Right lobe of liver (tissue), 6 donors: ENCODE results near the gene LSMEM2. TPM values are rescaled to one million over a fixed set of nuclear protein-coding genes. Genes with fewer than 3 reads are reported as not detected.
A peak's percentile ranks its signal among the peaks of the same experiment; 100 is the strongest.
"Not testable (repeated sequence)": the region's sequence is repeated elsewhere in the genome, so short reads cannot be mapped to it uniquely, and the experiment has no call there.

ENCODE experiments used
- ATAC-seq, 4 donors: fragments of 200-7000 bp; cut with Tn5 transposase; one replicate each; pipeline ENCODE4 v1.9.1; 2020; ENCODE audit warnings: mild to moderate bottlenecking in 4 of 4, moderate library complexity in 4 of 4
- DNase-seq, 3 donors: peaks; one replicate each; pipeline ENCODE4 v3.0.0-alpha.2; 2020
- H3K27ac ChIP-seq, 3 donors: fragments of 200-600 bp; one replicate each; pipeline ENCODE4 v1.8.0; 2022
- H3K27me3 ChIP-seq, 2 donors: fragments of 200-600 bp; one replicate each; pipeline ENCODE4 v1.8.0; 2022
- H3K36me3 ChIP-seq, 4 donors: fragments of 200-600 bp; sonication (generic) in 1 of 4; one replicate each; pipeline versions ENCODE4 v1.5.1 to v1.8.0; 2017 to 2022; ENCODE audit warnings: control low read depth in 1 of 4
- H3K4me1 ChIP-seq, 4 donors: fragments of 200-600 bp; sonication (generic) in 1 of 4; one replicate each; pipeline versions ENCODE4 v1.5.1 to v1.8.0; 2017 to 2022; ENCODE audit warnings: control low read depth in 1 of 4
- H3K4me3 ChIP-seq, 3 donors: fragments of 200-600 bp; one replicate each; pipeline ENCODE4 v1.8.0; 2022
- H3K9me3 ChIP-seq, 4 donors: fragments of 200-600 bp; sonication (generic) in 1 of 4; one replicate each; pipeline versions ENCODE4 v1.5.1 to v1.8.0; 2017 to 2022; ENCODE audit warnings: control low read depth in 1 of 4
- POLR2A ChIP-seq: fragments of 450-650 bp; IDR thresholded peaks from one replicate; pipeline ENCODE4 v1.6.1; 2017; ENCODE audit warnings: antibody characterized with exemption, mild to moderate bottlenecking
- WGBS: methylation state at CpG from one replicate; pipeline ENCODE4 v1.1.6; 2018; ENCODE audit warnings: low coverage, low lambda C conversion rate; ENCODE audit not compliant: insufficient coverage; ENCODE audit errors: missing lambda C conversion rate; 5-methylcytosine and 5-hydroxymethylcytosine counted together
- intact Hi-C, 2 donors: fragments of 100-400 bp; cut with DNase I; formaldehyde crosslinking; loops; one replicate each; pipeline versions ENCODE4 v1.11.2 to v1.14.1; 2022
- total RNA-seq, 6 experiments: library from RNA; depleted of rRNA in 2 of 6; stranded (reverse); fragments of >200 nt in 2 of 6; fragmentation: NEBNext Ultra II Directional in 3 of 6; extraction: Animal tissue kit (Norgen Biotek cat#: 25700) in 3 of 6; gene quantifications; one replicate each; pipeline versions ENCODE4 v1.1.0 to v1.2.4, GENCODE V29; 2016 to 2023
- TF ChIP-seq, protein P1 (sequence below), 4 donors: fragments of 200-600 bp in 3 of 4; fragments of 450-650 bp in 1 of 4; IDR thresholded peaks; one replicate each; pipeline versions ENCODE4 v1.5.1 to v1.8.0; 2016 to 2022; ENCODE audit warnings: antibody characterized with exemption in 4 of 4, mild to moderate bottlenecking in 2 of 4
- donor health status: DM: no; HTN: yes; CAD: no.
- donor health status: DM: no; HTN: no; CAD: no.
- donor health status: DM: no; HTN: no; CAD: no.
- donor health status: DM: no; HTN: yes; CAD: no.
- donor health status: DM: no; HTN: yes; CAD: no.

Gene LSMEM2
- total RNA-seq, 6 experiments from 2014 or later: not detected

DNA sequence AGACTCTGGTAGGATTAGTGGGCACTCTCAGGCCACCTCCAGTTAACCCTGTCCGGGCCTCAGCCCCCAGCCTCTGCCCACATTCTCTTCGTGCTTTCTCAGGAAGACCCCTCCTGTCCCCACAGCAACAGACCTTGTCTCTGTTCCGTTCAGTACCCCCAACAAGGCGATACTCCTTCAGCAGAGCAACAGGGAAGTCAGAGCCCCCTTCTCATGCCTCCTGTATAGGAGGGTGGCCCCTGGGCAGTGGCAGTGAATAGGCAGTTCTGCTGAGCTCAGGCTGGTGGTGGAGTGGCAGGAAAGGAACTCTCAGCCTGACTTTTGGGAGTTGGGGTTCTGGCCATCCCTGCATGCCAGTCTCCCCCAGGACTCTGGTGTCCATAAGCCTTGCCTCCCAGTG lies 9.4 kb upstream of the LSMEM2 start:
- Histone ChIP-seq H3K36me3 (no peaks in the 10 kb centered on the region), H3K4me1 (peaks cover 0 to 41% (median 5%) of the 10 kb centered on the region in 4 donors), H3K9me3 (no peaks in the 10 kb centered on the region), H3K27ac (no peak overlapping the region), H3K27me3 (no peaks in the 10 kb centered on the region), H3K4me3 (no peak overlapping the region)
- TF ChIP-seq, protein P1, sequence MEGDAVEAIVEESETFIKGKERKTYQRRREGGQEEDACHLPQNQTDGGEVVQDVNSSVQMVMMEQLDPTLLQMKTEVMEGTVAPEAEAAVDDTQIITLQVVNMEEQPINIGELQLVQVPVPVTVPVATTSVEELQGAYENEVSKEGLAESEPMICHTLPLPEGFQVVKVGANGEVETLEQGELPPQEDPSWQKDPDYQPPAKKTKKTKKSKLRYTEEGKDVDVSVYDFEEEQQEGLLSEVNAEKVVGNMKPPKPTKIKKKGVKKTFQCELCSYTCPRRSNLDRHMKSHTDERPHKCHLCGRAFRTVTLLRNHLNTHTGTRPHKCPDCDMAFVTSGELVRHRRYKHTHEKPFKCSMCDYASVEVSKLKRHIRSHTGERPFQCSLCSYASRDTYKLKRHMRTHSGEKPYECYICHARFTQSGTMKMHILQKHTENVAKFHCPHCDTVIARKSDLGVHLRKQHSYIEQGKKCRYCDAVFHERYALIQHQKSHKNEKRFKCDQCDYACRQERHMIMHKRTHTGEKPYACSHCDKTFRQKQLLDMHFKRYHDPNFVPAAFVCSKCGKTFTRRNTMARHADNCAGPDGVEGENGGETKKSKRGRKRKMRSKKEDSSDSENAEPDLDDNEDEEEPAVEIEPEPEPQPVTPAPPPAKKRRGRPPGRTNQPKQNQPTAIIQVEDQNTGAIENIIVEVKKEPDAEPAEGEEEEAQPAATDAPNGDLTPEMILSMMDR (IDR thresholded peaks at IDR 0.05): no peak
- no peak for TF ChIP-seq POLR2A
- no peak for DNase-seq
- no peak for ATAC-seq
- no CpG with 5 or more reads among the region's 4 CpGs for WGBS
- intact Hi-C loops: loop anchor here (5.0 to 10.0 kb wide), 2 partner anchors 42 to 145 kb away; no protein-coding TSS in a partner anchor

DNA sequence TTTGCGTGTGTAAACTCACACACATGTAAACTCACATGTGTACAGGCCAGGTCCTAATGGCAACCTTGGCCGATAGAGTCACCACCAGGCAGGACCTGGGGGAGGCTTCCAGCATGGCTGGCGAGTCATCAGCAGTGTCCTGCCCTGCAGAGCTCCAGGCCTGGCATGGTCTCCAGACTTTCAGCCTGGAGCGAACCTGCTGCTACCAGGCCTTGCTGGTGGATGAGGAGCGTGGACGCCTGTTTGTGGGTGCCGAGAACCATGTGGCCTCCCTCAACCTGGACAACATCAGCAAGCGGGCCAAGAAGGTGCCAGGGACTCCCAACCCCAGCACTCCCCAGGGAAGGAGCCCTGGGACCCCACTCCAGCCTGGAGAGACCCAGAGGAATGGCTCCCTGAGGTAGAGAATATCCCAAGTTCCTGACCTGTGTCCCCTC lies 8.9 kb upstream of the LSMEM2 start:
- H3K27ac ChIP-seq: no peak overlapping the region
- H3K36me3 ChIP-seq: no peaks in the 10 kb centered on the region
- ATAC-seq (no peak), DNase-seq (no peak)
- no peak for TF ChIP-seq POLR2A
- TF ChIP-seq, protein P1 (IDR thresholded peaks at IDR 0.05): no peak
- no peak overlapping the region for H3K4me3 ChIP-seq
- no peaks in the 10 kb centered on the region for H3K27me3 ChIP-seq
- H3K4me1 ChIP-seq: peaks cover 0 to 41% (median 5%) of the 10 kb centered on the region in 4 donors
- no peaks in the 10 kb centered on the region for H3K9me3 ChIP-seq
- intact Hi-C loops: loop anchor here (5.0 to 10.0 kb wide), 3 partner anchors 43 to 145 kb away; partner anchors contain the start of gene HYAL2 (in 1 of the 2)
- no CpG with 5 or more reads among the region's 8 CpGs for WGBS

DNA sequence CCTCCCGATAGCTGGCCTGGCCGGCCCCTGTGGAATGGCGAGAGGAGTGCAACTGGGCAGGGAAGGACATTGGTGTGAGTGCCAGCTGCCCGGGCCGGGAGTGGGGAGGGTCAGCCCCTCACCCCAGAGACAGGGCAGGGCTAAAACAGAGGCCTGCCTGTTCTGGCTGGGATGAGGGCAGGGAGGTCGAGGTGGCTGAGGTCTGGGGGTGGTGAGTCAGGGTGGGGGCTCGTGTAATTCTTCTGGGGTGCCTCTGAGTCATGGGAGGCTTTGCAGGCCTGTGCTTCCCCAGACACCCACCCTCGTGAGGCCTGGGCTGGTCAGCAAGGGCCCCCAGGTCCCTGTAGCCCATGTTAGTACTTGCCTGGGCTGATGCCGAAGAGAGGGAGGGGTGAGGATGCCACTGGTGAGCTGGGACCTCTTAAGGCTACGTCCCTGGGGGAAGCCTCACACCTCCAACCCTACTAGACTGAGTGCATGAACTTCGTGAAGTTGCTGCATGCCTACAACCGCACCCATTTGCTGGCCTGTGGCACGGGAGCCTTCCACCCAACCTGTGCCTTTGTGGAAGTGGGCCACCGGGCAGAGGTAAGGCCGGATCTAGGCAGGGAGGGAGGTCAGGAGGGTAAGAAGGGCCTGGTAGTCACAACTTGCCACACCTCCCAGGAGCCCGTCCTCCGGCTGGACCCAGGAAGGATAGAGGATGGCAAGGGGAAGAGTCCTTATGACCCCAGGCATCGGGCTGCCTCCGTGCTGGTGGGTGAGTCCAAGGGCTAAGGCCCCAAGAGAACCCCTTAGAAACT lies 8.3 kb upstream of the LSMEM2 start:
- no peak overlapping the region for H3K4me3 ChIP-seq
- peaks cover 0 to 41% (median 5%) of the 10 kb centered on the region in 4 donors for H3K4me1 ChIP-seq
- ATAC-seq: no peak
- no peak for TF ChIP-seq POLR2A
- TF ChIP-seq, protein P1 (IDR thresholded peaks at IDR 0.05): no peak
- H3K36me3 ChIP-seq: no peaks in the 10 kb centered on the region
- intact Hi-C loops: loop anchor here (5.0 kb wide), 2 partner anchors 43 to 52 kb away; partner anchors contain the start of gene HYAL2 (in 1 of the 2)
- H3K27me3 ChIP-seq: no peaks in the 10 kb centered on the region
- no peaks in the 10 kb centered on the region for H3K9me3 ChIP-seq
- 60% methylated on average over 1 of the region's 19 CpGs for WGBS
- no peak for DNase-seq
- peak overlapping the region in 1 of 3 donors; percentile 4 for H3K27ac ChIP-seq

DNA sequence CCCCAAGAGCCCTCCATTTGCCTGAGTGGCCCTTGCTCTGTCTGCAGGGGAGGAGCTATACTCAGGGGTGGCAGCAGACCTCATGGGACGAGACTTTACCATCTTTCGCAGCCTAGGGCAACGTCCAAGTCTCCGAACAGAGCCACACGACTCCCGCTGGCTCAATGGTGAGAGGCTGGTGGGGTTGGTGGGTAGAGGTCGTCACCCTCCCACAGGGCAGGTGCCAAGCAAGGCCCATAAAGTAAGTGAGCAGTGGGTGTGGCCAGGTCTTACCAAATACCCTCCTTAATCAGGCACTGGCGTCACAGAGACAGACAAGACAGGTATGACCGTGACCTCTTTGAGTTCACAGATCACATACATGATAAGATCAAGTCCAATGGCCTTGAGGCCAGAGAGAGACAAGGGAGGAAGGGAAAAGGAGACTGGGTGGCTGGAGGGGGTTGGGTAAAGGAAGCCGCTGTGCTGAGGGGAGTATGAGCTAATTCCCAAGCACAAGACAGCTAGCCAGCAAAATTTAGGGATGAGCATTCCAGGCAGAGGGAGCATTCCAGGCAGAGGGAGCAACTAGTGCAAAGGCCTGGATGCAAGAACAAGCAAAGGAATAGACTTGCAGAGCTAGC lies 7.5 kb upstream of the LSMEM2 start:
- Histone ChIP-seq H3K4me3 (no peak overlapping the region), H3K27ac (peak overlapping the region in 1 of 3 donors; percentile 4), H3K9me3 (no peaks in the 10 kb centered on the region), H3K27me3 (no peaks in the 10 kb centered on the region), H3K4me1 (peaks cover 0 to 41% (median 5%) of the 10 kb centered on the region in 4 donors), H3K36me3 (no peaks in the 10 kb centered on the region)
- TF ChIP-seq, protein P1 (IDR thresholded peaks at IDR 0.05): no peak
- no peak for TF ChIP-seq POLR2A
- WGBS: 54% methylated on average over 10 of the region's 10 CpGs
- ATAC-seq: peak in 1 of 4 donors; percentile 28
- intact Hi-C loops: loop anchor here (5.0 kb wide), 2 partner anchors 44 to 51 kb away; partner anchors contain the start of gene HYAL2 (in 1 of the 2)
- DNase-seq: no peak

DNA sequence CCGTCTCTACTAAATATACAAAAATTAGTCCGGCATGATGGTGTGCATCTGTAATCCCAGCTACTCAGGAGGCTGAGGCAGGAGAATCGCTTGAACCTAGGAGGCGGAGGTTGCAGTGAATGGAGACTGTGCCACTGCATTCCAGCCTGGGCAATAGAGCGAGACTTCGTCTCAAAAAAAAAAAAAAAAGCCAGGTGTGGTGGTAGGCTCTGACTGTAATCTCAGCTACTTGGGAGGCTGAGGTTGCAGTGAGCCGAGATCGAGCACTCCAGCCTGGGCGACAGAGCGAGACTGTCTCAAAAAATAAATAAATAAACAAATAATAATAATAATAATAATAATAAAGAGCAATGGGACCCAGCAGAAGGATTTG lies 6.4 kb upstream of the LSMEM2 start:
- intact Hi-C loops: loop anchor here (5.0 kb wide), 2 partner anchors 45 to 50 kb away; partner anchors contain the start of gene HYAL2 (in 1 of the 2)
- not testable (repeated sequence) for DNase-seq, H3K9me3 ChIP-seq, H3K27ac ChIP-seq, ATAC-seq, H3K36me3 ChIP-seq, H3K27me3 ChIP-seq, H3K4me3 ChIP-seq
- H3K4me1 ChIP-seq: peaks cover 0 to 35% (median 5%) of the 10 kb centered on the region in 4 donors
- WGBS: 61% methylated on average over 8 of the region's 10 CpGs
